Thymus (tissue), 11 donors: ENCODE measurements around the gene GRM1. TPM values are rescaled to one million over a fixed set of nuclear protein-coding genes. Genes with fewer than 3 reads are reported as not detected.

Source experiments
- DNase-seq, 9 donors: peaks; one replicate each; pipeline ENCODE4 v3.0.0-alpha.2; 2013; ENCODE audit warnings: low spot score in 9 of 9, low read depth in 6 of 9, missing footprints in 1 of 9
- H3K27ac ChIP-seq, 2 donors: one replicate each; pipeline ENCODE4 v1.5.1; 2013; ENCODE audit warnings: control low read depth in 1 of 2, low read depth in 1 of 2, low read length in 1 of 2, mild to moderate bottlenecking in 1 of 2, moderate library complexity in 1 of 2
- H3K27me3 ChIP-seq, 2 donors: one replicate each; pipeline ENCODE4 v1.5.1; 2013; ENCODE audit warnings: low read length in 1 of 2; ENCODE audit not compliant: control insufficient read depth in 2 of 2, insufficient read depth in 1 of 2
- H3K36me3 ChIP-seq, 2 donors: one replicate each; pipeline ENCODE4 v1.5.1; 2013; ENCODE audit warnings: low read length in 1 of 2, mild to moderate bottlenecking in 1 of 2, moderate library complexity in 1 of 2; ENCODE audit not compliant: control insufficient read depth in 2 of 2, insufficient read depth in 2 of 2
- H3K4me1 ChIP-seq, 2 donors: one replicate each; pipeline ENCODE4 v1.5.1; 2013; ENCODE audit warnings: low read length in 2 of 2; ENCODE audit not compliant: control insufficient read depth in 2 of 2, insufficient read depth in 2 of 2
- H3K4me3 ChIP-seq, 2 donors: one replicate each; pipeline ENCODE4 v1.5.1; 2013; ENCODE audit warnings: low read length in 2 of 2, control low read depth in 1 of 2, mild to moderate bottlenecking in 1 of 2
- H3K9me3 ChIP-seq, 2 donors: one replicate each; pipeline ENCODE4 v1.5.1; 2013; ENCODE audit warnings: low read length in 1 of 2, mild to moderate bottlenecking in 1 of 2; ENCODE audit not compliant: control insufficient read depth in 2 of 2, insufficient read depth in 1 of 2
- WGBS: extraction: QIAGEN DNeasy Blood & Tissue Kit; methylation state at CpG from one replicate; pipeline ENCODE4 v1.1.7; 2013; 5-methylcytosine and 5-hydroxymethylcytosine counted together
- polyA plus RNA-seq: library from polyadenylated mRNA; stranded (reverse); fragments of 200-250 nt; gene quantifications from one replicate; pipeline ENCODE4 v1.2.3, GENCODE V29; 2013
- total RNA-seq: library from RNA; stranded (reverse); fragments of 120-200 nt; gene quantifications from one replicate; pipeline ENCODE4 v1.2.4, GENCODE V29; 2013
- donor health status: healthy.

Gene GRM1
- total and polyA plus RNA-seq, 2 donors = under 0.01 to 0.05 TPM

DNA sequence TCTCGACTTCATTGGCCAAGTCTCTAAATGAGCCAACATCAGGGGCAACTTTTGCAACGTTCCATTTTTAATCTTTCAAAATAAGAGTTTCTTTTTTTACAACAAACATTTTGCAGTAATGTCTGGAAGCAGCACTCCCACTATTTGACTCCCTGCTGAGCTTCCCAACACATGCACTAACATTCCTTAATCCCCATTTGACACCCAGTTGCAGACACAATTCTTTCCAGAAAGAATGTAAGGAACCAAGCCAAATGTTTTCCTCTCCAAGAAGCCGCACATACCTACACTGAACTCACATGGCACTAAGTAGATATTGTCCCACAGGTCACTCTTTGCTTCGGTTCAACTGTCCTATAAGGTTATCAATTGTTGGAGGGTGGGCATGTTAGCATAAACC lies 165.6 kb downstream of the GRM1 start:
- DNase-seq = no peak
- no peaks in the 10 kb centered on the region for H3K4me1 ChIP-seq
- H3K27me3 ChIP-seq = no peaks in the 10 kb centered on the region
- no peaks in the 10 kb centered on the region for H3K9me3 ChIP-seq
- no peak overlapping the region for H3K4me3 ChIP-seq
- H3K27ac ChIP-seq = no peak overlapping the region
- WGBS = 88% methylated on average over 4 of the region's 4 CpGs
- H3K36me3 ChIP-seq = no peaks in the 10 kb centered on the region

DNA sequence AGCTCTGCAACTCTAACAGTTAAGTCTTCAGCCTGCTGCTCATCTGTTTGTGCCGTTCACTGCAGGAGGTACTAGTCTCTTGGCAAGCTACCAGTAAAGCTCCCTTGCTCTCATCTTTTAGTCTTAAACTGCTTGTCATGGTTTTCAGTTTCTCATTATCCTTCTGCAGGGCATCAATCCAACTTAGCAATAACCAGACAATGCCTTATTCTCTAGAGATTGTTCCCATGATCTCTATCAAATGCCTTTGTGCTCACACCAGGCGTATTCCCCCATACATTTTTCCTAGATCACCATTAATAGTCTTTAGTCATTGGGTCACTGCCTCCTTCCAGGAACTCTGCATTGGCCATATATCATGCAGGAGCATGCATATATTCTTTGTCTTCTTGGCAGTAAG lies 171.3 kb downstream of the GRM1 start:
- H3K36me3 ChIP-seq = no peaks in the 10 kb centered on the region
- no peaks in the 10 kb centered on the region for H3K27me3 ChIP-seq
- 93% methylated on average over 2 of the region's 2 CpGs for WGBS
- no peaks in the 10 kb centered on the region for H3K4me1 ChIP-seq
- no peak overlapping the region for H3K27ac ChIP-seq
- H3K9me3 ChIP-seq = no peaks in the 10 kb centered on the region
- H3K4me3 ChIP-seq = no peak overlapping the region
- DNase-seq = no peak

DNA sequence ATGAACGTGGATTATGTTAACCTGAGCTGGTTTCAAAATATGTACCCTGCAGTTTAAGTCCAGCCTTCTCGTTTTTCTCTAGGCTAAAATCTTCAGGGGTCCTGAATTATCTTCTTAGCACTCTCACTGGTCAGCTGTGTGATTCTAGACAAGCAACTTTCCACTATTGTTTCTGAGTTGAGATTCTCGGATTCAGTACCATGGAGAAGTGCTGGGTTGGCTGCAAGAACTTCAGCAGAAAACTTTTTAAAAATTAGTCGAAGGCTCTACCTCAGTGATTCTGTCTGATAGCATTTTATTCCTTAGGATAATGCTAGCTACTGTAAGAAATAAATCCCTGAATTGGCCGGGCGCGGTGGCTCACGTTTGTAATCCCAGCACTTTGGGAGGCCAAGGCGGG lies 173.7 kb downstream of the GRM1 start:
- H3K4me1 ChIP-seq = no peaks in the 10 kb centered on the region
- no peak overlapping the region for H3K4me3 ChIP-seq
- no peak overlapping the region for H3K27ac ChIP-seq
- no peaks in the 10 kb centered on the region for H3K9me3 ChIP-seq
- no peak for DNase-seq
- H3K27me3 ChIP-seq = no peaks in the 10 kb centered on the region
- H3K36me3 ChIP-seq = no peaks in the 10 kb centered on the region
- WGBS = 90% methylated on average over 9 of the region's 9 CpGs

DNA sequence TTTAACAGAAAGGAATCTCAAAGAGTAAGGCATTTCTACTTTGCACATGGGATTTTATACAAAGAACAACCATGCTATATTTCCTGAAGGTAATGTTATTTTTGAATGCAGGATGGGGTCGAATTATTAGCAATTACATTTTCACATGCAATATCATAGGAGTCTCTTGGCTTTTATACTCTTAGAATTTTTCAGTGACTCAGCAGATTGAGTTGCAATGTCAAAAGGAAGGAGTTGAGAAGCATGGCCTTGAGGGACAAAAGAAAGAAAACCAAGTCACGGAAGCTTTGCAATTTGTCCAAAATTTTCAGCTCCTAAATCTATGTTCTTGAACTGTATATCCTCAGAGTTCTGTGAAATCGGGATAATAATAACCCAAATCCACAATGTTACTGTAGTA lies 181.1 kb downstream of the GRM1 start:
- no peaks in the 10 kb centered on the region for H3K4me1 ChIP-seq
- no peak for DNase-seq
- no peaks in the 10 kb centered on the region for H3K9me3 ChIP-seq
- H3K27ac ChIP-seq = no peak overlapping the region
- H3K27me3 ChIP-seq = no peaks in the 10 kb centered on the region
- 96% methylated on average over 3 of the region's 3 CpGs for WGBS
- no peak overlapping the region for H3K4me3 ChIP-seq
- no peaks in the 10 kb centered on the region for H3K36me3 ChIP-seq

DNA sequence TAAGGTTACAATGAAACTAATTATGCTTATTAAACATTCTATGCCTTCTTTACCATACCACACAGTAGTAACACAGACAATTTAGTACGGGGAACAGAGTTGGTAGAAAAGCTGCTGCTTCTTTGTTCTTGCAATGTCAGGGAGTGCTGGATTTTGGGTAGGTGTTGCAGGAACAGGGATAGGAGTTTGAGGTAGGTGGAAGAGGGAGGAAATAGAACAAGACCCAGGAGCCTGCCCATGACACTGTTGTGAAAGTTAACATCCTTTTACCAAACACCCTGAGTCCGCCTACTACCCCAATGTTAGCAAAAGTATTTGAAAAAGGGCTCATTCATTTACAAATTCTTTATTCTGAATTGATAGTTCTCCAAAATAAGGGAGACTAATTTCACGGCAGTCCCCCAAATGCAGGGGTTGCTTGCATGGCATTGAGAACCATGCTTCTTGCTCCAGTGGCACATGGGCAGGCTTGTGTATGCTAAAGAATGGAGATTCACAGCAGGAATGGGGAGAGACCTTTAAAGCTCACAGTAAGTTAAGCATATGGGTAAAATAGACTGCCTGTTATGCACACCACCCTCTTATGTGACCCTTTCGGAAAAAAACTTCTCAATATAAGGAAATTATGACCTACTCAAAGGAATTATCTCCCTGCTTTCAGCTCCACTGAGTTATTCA lies 181.7 kb downstream of the GRM1 start:
- Histone ChIP-seq H3K27me3 (no peaks in the 10 kb centered on the region), H3K4me1 (no peaks in the 10 kb centered on the region), H3K4me3 (no peak overlapping the region), H3K27ac (no peak overlapping the region), H3K9me3 (no peaks in the 10 kb centered on the region), H3K36me3 (no peaks in the 10 kb centered on the region)
- no peak for DNase-seq
- 97% methylated on average over 4 of the region's 4 CpGs for WGBS

DNA sequence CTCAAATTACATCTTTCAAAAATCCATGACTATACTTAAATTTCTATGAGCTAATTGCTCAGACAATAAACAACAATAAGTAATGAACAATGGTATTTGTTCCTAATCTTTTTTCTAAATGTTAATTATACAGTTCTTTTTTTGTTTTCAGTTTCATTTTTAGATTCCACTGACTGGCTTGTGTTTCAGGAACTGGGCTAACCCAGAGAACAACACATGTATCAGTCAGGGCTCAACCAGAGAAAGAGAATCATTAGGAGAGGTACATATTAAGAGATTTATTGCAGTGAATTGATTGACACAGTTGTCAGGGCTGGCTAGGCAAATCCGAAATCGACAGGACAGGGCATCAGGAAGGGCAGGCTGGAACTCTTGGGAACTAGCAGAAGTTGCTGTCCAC lies 182.8 kb downstream of the GRM1 start:
- Histone ChIP-seq H3K36me3 (no peaks in the 10 kb centered on the region), H3K4me3 (no peak overlapping the region)
- 86% methylated on average over 2 of the region's 2 CpGs for WGBS

DNA sequence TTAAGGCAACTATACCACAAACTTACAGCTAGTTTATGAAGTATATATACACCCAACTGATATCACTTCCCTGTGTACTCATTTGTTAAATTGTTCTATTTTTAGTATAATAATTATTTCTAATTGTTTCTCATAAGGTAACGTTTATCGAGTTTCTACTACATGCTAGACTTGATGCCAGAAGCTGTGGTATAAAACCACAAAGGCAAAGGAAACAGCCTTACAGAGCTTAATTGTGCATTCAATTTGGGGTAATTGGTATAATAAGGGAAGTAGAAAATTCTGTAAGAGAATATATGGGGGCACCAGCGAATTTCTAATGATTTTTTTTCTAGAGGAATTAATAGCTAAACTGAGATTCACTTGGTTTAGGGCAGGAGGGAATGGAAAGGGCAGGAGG lies 183.9 kb downstream of the GRM1 start:
- WGBS = 31% methylated on average over 3 of the region's 3 CpGs
- no peak for DNase-seq
- Histone ChIP-seq H3K9me3 (no peaks in the 10 kb centered on the region), H3K27me3 (no peaks in the 10 kb centered on the region), H3K4me1 (no peaks in the 10 kb centered on the region), H3K27ac (no peak overlapping the region), H3K36me3 (no peaks in the 10 kb centered on the region), H3K4me3 (no peak overlapping the region)

More for the DNA sequence above, 182.8 kb downstream of the GRM1 start:
- H3K27ac ChIP-seq = no peak overlapping the region
- no peaks in the 10 kb centered on the region for H3K4me1 ChIP-seq
- no peak for DNase-seq
- H3K9me3 ChIP-seq = no peaks in the 10 kb centered on the region
- H3K27me3 ChIP-seq = no peaks in the 10 kb centered on the region

DNA sequence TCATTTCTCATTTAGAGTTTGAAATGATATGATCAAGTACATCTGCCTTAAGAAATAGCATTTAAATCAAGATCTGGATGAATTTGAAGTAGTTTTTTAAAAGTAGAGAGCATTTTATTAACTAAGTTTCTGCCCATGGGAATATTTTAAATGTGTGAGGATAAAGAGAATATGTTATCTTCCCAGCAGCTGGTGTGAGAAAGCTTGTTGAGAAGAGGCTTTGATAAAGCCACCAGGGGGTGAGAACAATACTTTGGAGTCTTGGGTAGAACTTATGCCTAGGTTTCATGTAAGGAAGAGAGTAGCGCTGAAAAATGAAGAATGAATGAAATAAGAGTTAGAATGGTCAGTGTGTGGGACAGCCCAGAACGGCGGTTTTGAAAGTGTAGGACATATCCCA lies 190.2 kb downstream of the GRM1 start:
- WGBS = 93% methylated on average over 3 of the region's 3 CpGs
- H3K27me3 ChIP-seq = no peaks in the 10 kb centered on the region
- H3K27ac ChIP-seq = no peak overlapping the region

DNA sequence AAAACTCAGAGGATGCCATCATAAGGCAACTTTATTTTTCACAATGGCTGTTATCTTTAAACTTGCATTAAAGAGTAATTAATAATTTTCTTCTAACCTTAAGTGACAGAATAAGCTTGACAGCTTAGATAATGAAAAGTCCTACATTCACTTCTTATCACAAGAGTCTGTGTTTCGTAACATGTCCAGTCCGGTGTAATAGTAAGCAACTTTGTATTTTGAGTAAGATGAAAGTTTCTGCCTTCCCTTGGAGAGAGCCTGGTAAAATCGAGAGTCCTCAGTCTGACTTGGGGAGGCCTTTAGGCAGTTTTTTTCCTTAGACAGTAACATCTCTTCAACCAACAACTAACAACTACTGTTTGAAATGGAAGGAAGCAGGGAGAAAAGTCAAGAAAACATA lies 195.6 kb downstream of the GRM1 start:
- no peaks in the 10 kb centered on the region for H3K9me3 ChIP-seq
- DNase-seq = no peak
- no peaks in the 10 kb centered on the region for H3K27me3 ChIP-seq
- 93% methylated on average over 3 of the region's 3 CpGs for WGBS
- no peak overlapping the region for H3K4me3 ChIP-seq
- no peaks in the 10 kb centered on the region for H3K36me3 ChIP-seq
- H3K27ac ChIP-seq = no peak overlapping the region
- H3K4me1 ChIP-seq = no peaks in the 10 kb centered on the region

More for the DNA sequence above, 190.2 kb downstream of the GRM1 start:
- DNase-seq = no peak
- H3K4me1 ChIP-seq = no peaks in the 10 kb centered on the region
- H3K4me3 ChIP-seq = no peak overlapping the region
- no peaks in the 10 kb centered on the region for H3K36me3 ChIP-seq
- no peaks in the 10 kb centered on the region for H3K9me3 ChIP-seq
